Measurements from ENCODE around the gene SRPRA.

DNA sequence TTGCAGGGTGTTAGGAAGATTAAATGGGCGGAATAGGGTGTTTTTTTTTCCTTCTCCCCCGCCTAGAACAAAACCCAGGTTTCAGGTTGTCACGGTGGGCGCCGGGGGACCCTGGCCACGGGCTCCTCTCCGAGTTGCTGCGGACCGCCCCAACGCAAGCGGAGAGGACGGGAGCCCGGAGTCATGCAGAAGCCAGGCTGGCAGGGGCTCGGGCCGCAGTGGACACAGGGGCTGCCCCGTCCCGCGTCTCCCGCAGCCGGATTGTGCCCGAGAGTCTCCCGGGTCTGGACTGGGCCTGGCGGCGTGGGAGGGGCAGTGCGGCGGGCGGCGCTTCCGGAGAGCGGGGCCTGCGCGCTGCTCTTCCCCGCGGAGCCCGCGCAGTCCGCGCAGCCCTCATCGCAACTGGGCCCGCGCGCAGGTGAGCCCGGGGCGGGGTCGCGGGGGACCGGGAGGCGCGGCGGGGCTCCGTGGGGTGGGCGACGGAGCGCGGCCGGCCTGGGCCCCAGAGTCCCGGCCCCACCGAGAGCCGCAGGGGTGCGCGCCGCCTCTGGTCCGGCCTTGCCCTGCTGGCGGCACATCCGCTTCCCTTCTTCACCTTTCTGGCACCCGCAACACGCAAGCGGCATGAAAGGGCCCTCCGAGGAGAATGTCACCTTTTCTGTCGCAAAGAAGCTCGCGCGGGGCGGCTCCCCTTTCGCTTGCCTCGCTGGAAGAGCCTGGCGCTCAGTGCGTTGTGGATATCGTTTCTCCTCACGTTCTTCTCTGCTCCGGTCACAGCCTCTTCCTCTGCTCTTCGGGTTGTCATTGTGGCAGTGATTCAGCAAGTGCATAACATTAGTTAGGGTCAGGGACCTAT, 14.3 kb upstream of the SRPRA start, which contains the start of gene TIRAP:
- TF ChIP-seq CTCF (conservative IDR thresholded peaks at IDR 0.05 in 1 of 2, IDR thresholded peaks at IDR 0.05 in 1 of 2; ENCODE audit: low read depth in 1 of 2, low read length in 2 of 2) (no peak), EZH2 (IDR thresholded peaks at IDR 0.05; ENCODE audit: low read length, missing control alignments) (no peak)
